ENCODE measurements around the gene ZNF324.
A peak's percentile ranks its signal among the peaks of the same experiment; 100 is the strongest.

ZNF324 gene

DNA sequence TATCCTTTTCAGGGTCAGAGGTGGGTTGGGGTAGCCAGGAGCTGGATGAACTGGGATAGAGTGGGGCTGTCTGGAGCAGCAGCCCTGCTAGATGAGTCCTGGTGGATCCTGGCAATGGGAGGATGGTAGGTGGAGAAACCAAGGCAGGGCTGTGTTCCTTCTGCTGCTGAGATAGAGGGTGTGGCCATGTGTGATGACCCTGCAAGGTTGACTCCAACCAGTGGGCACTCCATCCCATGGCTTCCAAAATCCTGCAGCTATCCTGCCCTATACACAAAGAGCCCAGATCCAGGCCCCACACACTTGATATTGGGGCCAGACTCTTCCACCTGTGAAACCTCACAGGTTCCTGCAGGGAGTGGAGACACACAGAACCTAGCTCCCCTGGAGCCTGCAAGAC is 6.9 kb downstream of the ZNF324 start:
- Histone ChIP-seq H3K23ac (ENCODE audit: low read length) (no peak overlapping the region), H3K79me2 (ENCODE audit: control insufficient read depth, insufficient read depth, low read length) (no peaks in the 10 kb centered on the region), H3K56ac (ENCODE audit: low read length) (no peak overlapping the region), H2BK5ac (ENCODE audit: low read length) (no peak overlapping the region), H3K79me1 (ENCODE audit: low read length) (peaks cover under 1% of the 10 kb centered on the region), H3K4me1 (ENCODE audit: control insufficient read depth, low read depth, low read length) (peaks cover 3% of the 10 kb centered on the region), H2BK120ac (ENCODE audit: low read depth, low read length) (no peak overlapping the region), H3K27ac (ENCODE audit: low read depth, low read length) (no peak overlapping the region), H3K4me3 (ENCODE audit: low read length) (no peak overlapping the region), H3K36me3 (ENCODE audit: control insufficient read depth, insufficient read depth, low read length) (peaks cover 3% of the 10 kb centered on the region), H4K8ac (ENCODE audit: low read depth, low read length) (no peak overlapping the region), H3K27me3 (ENCODE audit: insufficient read depth, low read length, poor library complexity) (no peaks in the 10 kb centered on the region), H3K4me2 (ENCODE audit: low read length) (no peak overlapping the region), H3K18ac (ENCODE audit: low read length) (no peak overlapping the region), H3K9ac (ENCODE audit: low read length) (no peak overlapping the region), H2BK15ac (replicated peaks; ENCODE audit: low read depth) (no peak overlapping the region), H4K5ac (ENCODE audit: low read length) (no peak overlapping the region), H3K4ac (ENCODE audit: low read depth, low read length) (no peak overlapping the region), H2AK5ac (ENCODE audit: low read length) (no peak overlapping the region)
- no peak for DNase-seq

DNA sequence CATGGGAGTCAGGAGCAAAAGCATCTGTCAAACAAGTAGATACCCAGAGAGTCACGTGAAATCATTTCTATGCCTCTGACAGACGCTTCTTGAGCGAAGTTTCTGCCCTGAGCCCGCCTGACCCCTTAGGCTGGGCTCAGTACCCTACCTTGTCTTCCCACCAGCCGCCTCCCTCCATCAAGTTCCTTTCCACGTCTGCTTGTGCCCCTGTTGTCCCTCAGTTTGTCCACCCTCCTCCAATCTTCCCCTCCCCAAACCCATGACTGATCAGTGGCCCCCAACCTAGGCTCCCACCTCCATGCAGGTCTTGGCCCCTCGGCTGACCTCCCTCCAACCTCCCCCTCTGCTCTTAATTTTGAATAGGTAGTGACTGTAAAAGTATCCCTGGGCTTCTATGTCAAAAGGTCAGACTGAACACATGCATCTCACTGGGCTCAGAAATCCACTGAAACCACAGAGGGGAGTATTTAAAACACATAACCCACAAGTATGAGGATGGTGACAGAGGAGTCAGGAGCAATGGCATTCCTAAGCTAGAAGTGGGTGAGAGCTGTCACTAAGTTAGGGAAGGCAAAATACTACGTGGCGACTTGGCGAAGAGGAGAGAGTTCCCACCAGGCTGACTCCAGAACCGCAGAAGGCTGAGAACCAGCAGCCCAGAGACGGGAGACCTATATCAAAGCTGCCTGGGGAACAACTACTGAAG is 7.6 kb downstream of the ZNF324 start:
- no peak overlapping the region for H2BK15ac ChIP-seq (replicated peaks; ENCODE audit: low read depth)
- no peak for DNase-seq
- no peaks in the 10 kb centered on the region for H3K79me2 ChIP-seq (ENCODE audit: control insufficient read depth, insufficient read depth, low read length)
- peaks cover 3% of the 10 kb centered on the region for H3K36me3 ChIP-seq (ENCODE audit: control insufficient read depth, insufficient read depth, low read length)
- H3K4me1 ChIP-seq (ENCODE audit: control insufficient read depth, low read depth, low read length) = peaks cover 3% of the 10 kb centered on the region
- no peak overlapping the region for H2BK120ac ChIP-seq (ENCODE audit: low read depth, low read length)
- no CpG with 5 or more reads among the region's 12 CpGs for WGBS (ENCODE audit: extremely low coverage, insufficient coverage, low lambda C conversion rate)
- no peak overlapping the region for H4K5ac ChIP-seq (ENCODE audit: low read length)
- no peak overlapping the region for H3K56ac ChIP-seq (ENCODE audit: low read length)
- H3K27me3 ChIP-seq (ENCODE audit: insufficient read depth, low read length, poor library complexity) = no peaks in the 10 kb centered on the region
- H3K18ac ChIP-seq (ENCODE audit: low read length) = no peak overlapping the region
- no peaks in the 10 kb centered on the region for H3K79me1 ChIP-seq (ENCODE audit: low read length)
- H3K4ac ChIP-seq (ENCODE audit: low read depth, low read length) = no peak overlapping the region
- H4K8ac ChIP-seq (ENCODE audit: low read depth, low read length) = no peak overlapping the region
- no peak overlapping the region for H3K23ac ChIP-seq (ENCODE audit: low read length)
- no peak overlapping the region for H3K9ac ChIP-seq (ENCODE audit: low read length)
- no peak overlapping the region for H3K27ac ChIP-seq (ENCODE audit: low read depth, low read length)
- H3K4me2 ChIP-seq (ENCODE audit: low read length) = no peak overlapping the region
- H3K4me3 ChIP-seq (ENCODE audit: low read length) = no peak overlapping the region
- H2BK5ac ChIP-seq (ENCODE audit: low read length) = no peak overlapping the region
- no peak overlapping the region for H2AK5ac ChIP-seq (ENCODE audit: low read length)

DNA sequence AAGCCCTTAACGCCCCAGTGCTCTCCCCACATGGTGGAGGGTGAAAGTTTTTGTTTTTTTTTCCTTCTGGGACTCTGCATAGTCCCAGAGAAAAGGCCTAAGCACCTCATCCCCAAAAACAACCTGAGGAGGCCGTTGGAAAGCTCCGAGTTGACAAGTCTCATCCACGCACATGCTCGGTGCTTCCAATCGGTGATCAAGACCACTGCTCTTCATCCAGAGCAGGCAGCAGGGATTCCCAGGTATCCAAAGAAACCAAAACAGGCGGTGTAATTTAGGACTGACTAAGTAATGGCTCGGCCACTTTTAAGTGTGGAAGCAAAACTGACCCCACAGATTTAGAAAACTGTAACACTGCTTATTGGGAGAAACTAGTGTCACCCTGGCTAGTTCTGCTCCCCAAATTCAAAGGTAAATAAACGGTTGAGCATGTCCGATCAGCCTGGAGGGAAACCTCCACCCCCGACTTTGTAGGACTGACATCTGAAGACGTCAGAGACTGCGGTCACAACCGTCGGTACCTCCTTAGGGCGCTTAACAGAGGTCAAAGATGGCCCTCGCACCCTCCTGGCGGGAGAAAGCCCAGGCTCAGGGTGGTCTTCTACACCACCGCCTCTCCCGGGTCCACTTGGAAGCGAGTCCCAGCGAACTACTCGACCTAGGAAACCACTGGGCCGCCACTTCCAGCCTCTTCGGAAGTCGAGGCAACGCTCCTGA is 8.3 kb downstream of the ZNF324 start:
- peak overlapping the region; percentile 69 for H3K56ac ChIP-seq (ENCODE audit: low read length)
- H3K79me1 ChIP-seq (ENCODE audit: low read length) = no peaks in the 10 kb centered on the region
- H3K79me2 ChIP-seq (ENCODE audit: control insufficient read depth, insufficient read depth, low read length) = no peaks in the 10 kb centered on the region
- H2BK15ac ChIP-seq (replicated peaks; ENCODE audit: low read depth) = no peak overlapping the region
- peaks cover 3% of the 10 kb centered on the region for H3K4me1 ChIP-seq (ENCODE audit: control insufficient read depth, low read depth, low read length)
- no peak for DNase-seq
- H2AK5ac ChIP-seq (ENCODE audit: low read length) = no peak overlapping the region
- WGBS (ENCODE audit: extremely low coverage, insufficient coverage, low lambda C conversion rate) = no CpG with 5 or more reads among the region's 27 CpGs
- peak overlapping the region; percentile 65 for H3K9ac ChIP-seq (ENCODE audit: low read length)
- no peak overlapping the region for H3K4ac ChIP-seq (ENCODE audit: low read depth, low read length)
- no peak overlapping the region for H3K27ac ChIP-seq (ENCODE audit: low read depth, low read length)
- H3K4me2 ChIP-seq (ENCODE audit: low read length) = peak overlapping the region; percentile 80
- H2BK5ac ChIP-seq (ENCODE audit: low read length) = no peak overlapping the region
- no peak overlapping the region for H3K23ac ChIP-seq (ENCODE audit: low read length)
- no peak overlapping the region for H2BK120ac ChIP-seq (ENCODE audit: low read depth, low read length)
- H4K8ac ChIP-seq (ENCODE audit: low read depth, low read length) = no peak overlapping the region
- no peak overlapping the region for H4K5ac ChIP-seq (ENCODE audit: low read length)
- no peaks in the 10 kb centered on the region for H3K27me3 ChIP-seq (ENCODE audit: insufficient read depth, low read length, poor library complexity)
- peaks cover 3% of the 10 kb centered on the region for H3K36me3 ChIP-seq (ENCODE audit: control insufficient read depth, insufficient read depth, low read length)
- peak overlapping the region; percentile 11 for H3K4me3 ChIP-seq (ENCODE audit: low read length)
- no peak overlapping the region for H3K18ac ChIP-seq (ENCODE audit: low read length)

DNA sequence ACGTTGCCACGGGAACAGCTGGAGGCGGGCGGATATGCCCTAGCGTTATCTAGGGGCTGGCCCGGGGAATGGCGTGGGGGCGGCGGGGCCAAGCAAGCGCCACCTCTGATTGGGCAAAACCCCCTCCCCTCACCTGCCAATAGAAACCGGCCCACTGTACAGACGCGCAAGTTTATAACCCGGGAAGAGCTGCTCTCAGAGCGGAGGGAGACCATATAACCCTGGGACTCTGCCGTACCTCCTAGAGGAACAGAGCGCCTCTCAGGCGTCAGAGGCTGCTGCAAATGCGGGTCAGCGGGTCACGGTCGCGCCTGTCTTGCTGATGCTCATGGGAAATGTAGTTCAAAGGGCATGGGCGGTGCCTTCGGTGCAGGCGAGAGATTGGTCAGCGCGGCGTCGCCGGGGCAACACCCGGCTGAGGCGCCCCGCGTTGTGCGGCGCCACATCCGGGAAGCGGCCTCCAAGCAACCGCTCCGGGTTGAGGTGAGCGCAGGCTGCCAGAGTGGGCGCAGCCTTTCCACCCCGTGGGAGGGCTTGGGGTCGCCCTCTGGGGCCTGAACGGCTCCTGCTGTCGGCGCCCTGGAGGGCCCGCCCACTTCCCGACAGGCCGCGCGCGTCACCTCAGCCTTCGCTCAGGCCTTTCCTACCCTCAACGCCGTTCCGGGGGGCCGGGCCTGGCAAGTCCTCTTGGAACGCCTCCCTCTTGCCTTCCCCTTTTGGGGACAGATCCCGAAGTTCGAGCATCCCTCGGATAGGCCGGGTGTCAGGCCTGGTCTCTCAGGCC is 9.0 kb downstream of the ZNF324 start, which contains the start of gene ZNF446:
TSS of gene ZNF446 (plus strand) at position 639 of the 784 bp plus-strand sequence. CDS start 867 bp downstream, outside the sequence.
- no peak within 1 kb of the TSS for H3K4ac ChIP-seq (ENCODE audit: low read depth, low read length)
- no peak within 1 kb of the TSS for H2AK5ac ChIP-seq (ENCODE audit: low read length)
- peak within 1 kb of the TSS; percentile 85 for H3K56ac ChIP-seq (ENCODE audit: low read length)
- DNase-seq = peak; percentile 98
- no peak within 1 kb of the TSS for H4K8ac ChIP-seq (ENCODE audit: low read depth, low read length)
- peaks cover 3% of the 10 kb centered on the region for H3K4me1 ChIP-seq (ENCODE audit: control insufficient read depth, low read depth, low read length)
- peak within 1 kb of the TSS; percentile 85 for H3K4me2 ChIP-seq (ENCODE audit: low read length)
- H3K27ac ChIP-seq (ENCODE audit: low read depth, low read length) = peak within 1 kb of the TSS; percentile 87
- peak within 1 kb of the TSS; percentile 20 for H3K18ac ChIP-seq (ENCODE audit: low read length)
- H3K27me3 ChIP-seq (ENCODE audit: insufficient read depth, low read length, poor library complexity) = no peaks in the 10 kb centered on the region
- H2BK5ac ChIP-seq (ENCODE audit: low read length) = peak within 1 kb of the TSS; percentile 1
- no peak within 1 kb of the TSS for H2BK15ac ChIP-seq (replicated peaks; ENCODE audit: low read depth)
- H4K5ac ChIP-seq (ENCODE audit: low read length) = no peak within 1 kb of the TSS
- no peaks in the 10 kb centered on the region for H3K79me2 ChIP-seq (ENCODE audit: control insufficient read depth, insufficient read depth, low read length)
- no CpG with 5 or more reads among the region's 64 CpGs for WGBS (ENCODE audit: extremely low coverage, insufficient coverage, low lambda C conversion rate)
- peak within 1 kb of the TSS; percentile 85 for H3K9ac ChIP-seq (ENCODE audit: low read length)
- H3K23ac ChIP-seq (ENCODE audit: low read length) = no peak within 1 kb of the TSS
- no peaks in the 10 kb centered on the region for H3K79me1 ChIP-seq (ENCODE audit: low read length)
- peaks cover 3% of the 10 kb centered on the region for H3K36me3 ChIP-seq (ENCODE audit: control insufficient read depth, insufficient read depth, low read length)
- H2BK120ac ChIP-seq (ENCODE audit: low read depth, low read length) = no peak within 1 kb of the TSS
- H3K4me3 ChIP-seq (ENCODE audit: low read length) = peak within 1 kb of the TSS; percentile 56

DNA sequence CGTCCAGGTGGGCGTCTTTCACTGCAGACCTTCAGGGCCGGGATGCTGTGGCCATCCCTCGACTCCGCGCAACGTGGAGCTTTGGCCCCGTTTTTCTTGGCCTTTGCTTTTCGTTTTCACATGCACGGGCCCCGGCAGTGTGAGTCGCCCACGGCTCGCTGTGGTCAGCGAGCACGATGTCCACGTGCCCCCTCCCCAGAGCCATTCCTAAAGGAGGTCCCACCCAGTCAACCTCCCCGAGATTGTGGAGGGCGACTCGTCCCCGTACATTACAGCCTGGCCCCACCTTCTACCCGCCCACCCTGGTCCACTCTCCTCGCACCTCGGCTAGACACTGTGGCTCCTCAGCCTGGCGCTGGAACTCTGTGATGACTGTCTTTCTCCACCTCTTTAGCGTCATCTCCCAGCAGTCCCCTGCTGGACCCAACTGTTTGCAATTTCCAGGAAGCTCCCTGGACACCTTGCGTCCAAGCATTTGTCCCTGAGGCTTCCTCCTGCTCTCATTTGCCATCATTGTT is 9.7 kb downstream of the ZNF324 start:
- Histone ChIP-seq H2BK15ac (replicated peaks; ENCODE audit: low read depth) (no peak overlapping the region), H2BK120ac (ENCODE audit: low read depth, low read length) (no peak overlapping the region), H3K4me3 (ENCODE audit: low read length) (peak overlapping the region; percentile 56), H3K79me1 (ENCODE audit: low read length) (no peaks in the 10 kb centered on the region), H4K5ac (ENCODE audit: low read length) (no peak overlapping the region), H3K79me2 (ENCODE audit: control insufficient read depth, insufficient read depth, low read length) (no peaks in the 10 kb centered on the region), H3K27ac (ENCODE audit: low read depth, low read length) (peak overlapping the region; percentile 87), H3K18ac (ENCODE audit: low read length) (peak overlapping the region; percentile 6), H3K23ac (ENCODE audit: low read length) (no peak overlapping the region), H3K4ac (ENCODE audit: low read depth, low read length) (no peak overlapping the region), H3K27me3 (ENCODE audit: insufficient read depth, low read length, poor library complexity) (no peaks in the 10 kb centered on the region), H3K4me2 (ENCODE audit: low read length) (peak overlapping the region; percentile 85), H4K8ac (ENCODE audit: low read depth, low read length) (no peak overlapping the region), H2AK5ac (ENCODE audit: low read length) (no peak overlapping the region), H2BK5ac (ENCODE audit: low read length) (no peak overlapping the region), H3K4me1 (ENCODE audit: control insufficient read depth, low read depth, low read length) (peaks cover 3% of the 10 kb centered on the region), H3K36me3 (ENCODE audit: control insufficient read depth, insufficient read depth, low read length) (peaks cover 3% of the 10 kb centered on the region), H3K9ac (ENCODE audit: low read length) (peak overlapping the region; percentile 85), H3K56ac (ENCODE audit: low read length) (peak overlapping the region; percentile 85)
- WGBS (ENCODE audit: extremely low coverage, insufficient coverage, low lambda C conversion rate) = no CpG with 5 or more reads among the region's 27 CpGs
- peak; percentile 39 for DNase-seq

Measured in mesendoderm (in vitro differentiated cells).